HEK293T (cell line): ENCODE measurements around the gene C5orf58.

Source experiments
- CTCF ChIA-PET: fragments of 350-600 bp; formaldehyde crosslinking; extraction: SDS; loops from one replicate; lab custom pipeline; 2021; ENCODE audit warnings: antibody characterized with exemption, inconsistent platforms; lab: Yijun Ruan, JAX
- POLR2A ChIA-PET: fragments of 350-600 bp; formaldehyde crosslinking; extraction: SDS; loops from one replicate; lab custom pipeline; 2020; ENCODE audit warnings: antibody characterized with exemption, inconsistent platforms; lab: Yijun Ruan, JAX
- DNase-seq: peaks from one replicate; pipeline ENCODE4 v3.0.0; 2012; ENCODE audit warnings: mixed read lengths; ENCODE audit errors: extremely low spot score
- ARNT ChIP-seq: fragments of 450-650 bp; IDR thresholded peaks from 2 replicates; pipeline ENCODE4 v1.6.1; 2017; ENCODE audit warnings: mild to moderate bottlenecking
- BHLHE40 ChIP-seq: fragments of 450-650 bp; IDR thresholded peaks from 2 replicates; pipeline ENCODE4 v1.6.1; 2016; ENCODE audit warnings: mild to moderate bottlenecking, moderate library complexity, borderline replicate concordance
- CTBP1 ChIP-seq: fragments of 450-650 bp; IDR thresholded peaks from 2 replicates; pipeline ENCODE4 v1.6.1; 2016; ENCODE audit warnings: borderline replicate concordance
- ELF4 ChIP-seq: fragments of 450-650 bp; IDR thresholded peaks from 2 replicates; pipeline ENCODE4 v1.6.1; 2017; ENCODE audit warnings: antibody characterized with exemption
- FOXA1 ChIP-seq: fragments of 450-650 bp; IDR thresholded peaks from 2 replicates; pipeline ENCODE4 v1.6.1; 2016; ENCODE audit warnings: mild to moderate bottlenecking
- FOXK2 ChIP-seq: fragments of 450-650 bp; IDR thresholded peaks from 2 replicates; pipeline ENCODE4 v1.6.1; 2016; ENCODE audit warnings: mild to moderate bottlenecking
- FOXM1 ChIP-seq: fragments of 450-650 bp; IDR thresholded peaks from 2 replicates; pipeline ENCODE4 v1.6.1; 2017; ENCODE audit warnings: mild to moderate bottlenecking, borderline replicate concordance
- HDGF ChIP-seq: fragments of 450-650 bp; IDR thresholded peaks from 2 replicates; pipeline ENCODE4 v1.6.1; 2017; ENCODE audit warnings: antibody characterized with exemption, borderline replicate concordance
- L3MBTL2 ChIP-seq: fragments of 450-650 bp; conservative IDR thresholded peaks from 2 replicates; pipeline ENCODE4 v1.6.1; 2016; ENCODE audit warnings: mild to moderate bottlenecking
- LEF1 ChIP-seq: fragments of 450-650 bp; IDR thresholded peaks from 2 replicates; pipeline ENCODE4 v1.6.1; 2017; ENCODE audit warnings: mild to moderate bottlenecking, borderline replicate concordance
- NFRKB ChIP-seq: fragments of 450-650 bp; IDR thresholded peaks from 2 replicates; pipeline ENCODE4 v1.6.1; 2016; ENCODE audit warnings: mild to moderate bottlenecking, moderate library complexity
- SP1 ChIP-seq: fragments of 450-650 bp; IDR thresholded peaks from 2 replicates; pipeline ENCODE4 v1.6.1; 2017
- SUZ12 ChIP-seq: fragments of 450-650 bp; IDR thresholded peaks from 2 replicates; pipeline ENCODE4 v1.6.1; 2016; ENCODE audit warnings: mild to moderate bottlenecking
- TARDBP ChIP-seq: fragments of 450-650 bp; IDR thresholded peaks from 2 replicates; pipeline ENCODE4 v1.6.1; 2016
- ZNF384 ChIP-seq: fragments of 450-650 bp; IDR thresholded peaks from 2 replicates; pipeline ENCODE4 v1.6.1; 2016
- TF ChIP-seq, protein P1 (sequence below): fragments of 450-650 bp; IDR thresholded peaks from 2 replicates; pipeline ENCODE4 v1.6.1; 2016

Gene C5orf58

GRCh38 chr5:170252720-170253350 lies 20.1 kb downstream of the C5orf58 start:
- TF ChIP-seq LEF1, result no peak
- TF ChIP-seq HDGF, result no peak
- TF ChIP-seq CTBP1, result no peak
- TF ChIP-seq, protein P1, sequence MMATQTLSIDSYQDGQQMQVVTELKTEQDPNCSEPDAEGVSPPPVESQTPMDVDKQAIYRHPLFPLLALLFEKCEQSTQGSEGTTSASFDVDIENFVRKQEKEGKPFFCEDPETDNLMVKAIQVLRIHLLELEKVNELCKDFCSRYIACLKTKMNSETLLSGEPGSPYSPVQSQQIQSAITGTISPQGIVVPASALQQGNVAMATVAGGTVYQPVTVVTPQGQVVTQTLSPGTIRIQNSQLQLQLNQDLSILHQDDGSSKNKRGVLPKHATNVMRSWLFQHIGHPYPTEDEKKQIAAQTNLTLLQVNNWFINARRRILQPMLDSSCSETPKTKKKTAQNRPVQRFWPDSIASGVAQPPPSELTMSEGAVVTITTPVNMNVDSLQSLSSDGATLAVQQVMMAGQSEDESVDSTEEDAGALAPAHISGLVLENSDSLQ, result no peak
- no peak for TF ChIP-seq FOXM1
- TF ChIP-seq ZNF384, result no peak
- TF ChIP-seq SUZ12, result no peak
- no peak for TF ChIP-seq FOXK2
- no peak for TF ChIP-seq ARNT
- no peak for TF ChIP-seq TARDBP
- TF ChIP-seq ELF4, result no peak
- TF ChIP-seq FOXA1, result no peak
- no peak for TF ChIP-seq NFRKB
- no peak for TF ChIP-seq BHLHE40
- TF ChIP-seq SP1, result no peak
- TF ChIP-seq L3MBTL2, result no peak
- ChIA-PET CTCF (no interaction called here), POLR2A (no interaction called here)

DNA sequence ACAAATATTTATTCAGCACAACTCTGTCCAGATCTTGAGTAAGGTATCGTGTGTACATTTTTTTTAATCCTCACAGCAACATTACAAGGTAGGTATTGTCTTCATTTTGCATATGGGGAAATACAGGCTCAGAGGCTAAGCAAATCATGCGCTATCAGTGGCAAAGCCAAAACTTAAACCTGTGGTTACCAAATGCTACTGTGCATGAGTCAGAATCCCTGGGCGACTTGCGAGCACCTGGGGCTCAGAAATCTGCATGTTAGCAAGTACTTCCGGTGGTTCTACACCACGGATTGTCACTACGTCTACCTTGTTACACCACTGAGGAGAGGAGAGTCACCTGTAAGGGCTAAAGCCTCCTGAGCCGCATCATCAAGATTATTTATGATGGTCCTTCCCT lies 21.3 kb downstream of the C5orf58 start:
- POLR2A ChIA-PET, result no interaction called here
- DNase-seq, result no peak
- no peak for TF ChIP-seq FOXK2
- no peak for TF ChIP-seq LEF1
- no peak for TF ChIP-seq BHLHE40
- CTCF ChIA-PET, result interaction anchor here (0.6 kb wide), 1 partner anchor 65 kb away, joined by 3 read pairs; no protein-coding TSS in a partner anchor

More at GRCh38 chr5:170252720-170253350, 20.1 kb downstream of the C5orf58 start:
- DNase-seq, result no peak

- ChIA-PET POLR2A (no interaction called here), CTCF (interaction anchor here (0.7 kb wide), 1 partner anchor 10 kb away, joined by 6 read pairs; no protein-coding TSS in a partner anchor)
- TF ChIP-seq, protein P1, result no peak
- no peak for TF ChIP-seq TARDBP
- TF ChIP-seq ZNF384, result no peak
- TF ChIP-seq ELF4, result no peak
- TF ChIP-seq SP1, result no peak
- no peak for TF ChIP-seq L3MBTL2
- no peak for TF ChIP-seq ARNT
- no peak for TF ChIP-seq CTBP1
- TF ChIP-seq HDGF, result no peak
- no peak for TF ChIP-seq FOXM1
- TF ChIP-seq FOXA1, result no peak
- no peak for TF ChIP-seq SUZ12
- TF ChIP-seq FOXK2, result no peak
- TF ChIP-seq LEF1, result no peak
- no peak for TF ChIP-seq NFRKB
- no peak for TF ChIP-seq BHLHE40
- no peak for DNase-seq
Measured at GRCh38 chr5:170256571-170256970, 23.8 kb downstream of the C5orf58 start.

DNA sequence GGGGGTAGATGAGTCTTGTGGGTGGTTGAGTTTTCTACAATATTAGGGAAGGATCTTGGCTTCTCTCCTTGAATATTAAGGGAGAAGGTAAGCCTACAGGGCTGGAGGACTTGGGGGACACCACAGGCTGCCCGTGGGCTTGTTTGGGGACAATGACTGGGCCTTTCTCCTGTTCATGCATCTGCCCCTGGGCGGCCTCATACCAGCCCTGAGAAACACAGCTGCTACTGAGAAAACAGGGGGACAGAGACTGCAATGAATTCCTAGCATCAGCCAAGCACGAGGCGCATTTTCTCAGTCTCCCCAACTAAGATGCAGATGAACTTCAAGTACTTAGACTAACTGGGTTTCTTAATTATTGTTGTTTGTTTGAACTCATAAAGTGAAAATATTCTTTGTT lies 24.6 kb downstream of the C5orf58 start:
- no peak for DNase-seq
- ChIA-PET CTCF (no interaction called here), POLR2A (no interaction called here)
- TF ChIP-seq CTBP1 (no peak), BHLHE40 (no peak), NFRKB (no peak), SUZ12 (no peak), ARNT (no peak), LEF1 (no peak), SP1 (no peak), FOXK2 (no peak), FOXA1 (no peak), ELF4 (no peak), L3MBTL2 (no peak)
- TF ChIP-seq, protein P1, result no peak

DNA sequence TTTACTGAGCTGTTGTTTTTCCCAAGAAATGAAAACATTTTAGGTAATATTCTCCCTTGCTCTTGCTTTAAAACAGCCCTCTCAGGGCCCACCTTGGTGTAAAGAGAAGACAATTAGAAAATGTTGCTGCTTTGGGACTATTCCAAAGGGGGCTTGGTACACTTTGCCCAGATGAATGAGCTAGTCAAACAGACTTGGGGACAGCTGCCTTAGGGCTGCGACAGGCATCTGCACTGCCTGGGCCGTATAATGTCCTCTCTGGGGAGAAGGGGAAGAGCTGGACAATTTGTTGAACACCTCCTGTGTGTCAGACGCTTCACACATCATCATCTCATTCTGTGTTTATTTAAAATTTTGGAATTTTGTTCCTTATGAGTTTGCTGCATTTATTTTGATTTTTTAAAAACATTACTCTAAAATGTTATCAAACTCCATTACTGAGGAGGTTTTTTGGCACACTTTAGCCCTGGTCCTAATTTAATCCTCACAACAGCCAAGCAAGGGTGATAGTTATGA lies 28.8 kb downstream of the C5orf58 start:
- TF ChIP-seq FOXA1, result no peak
- ChIA-PET CTCF (interaction anchor here (0.9 to 1.2 kb wide), 2 partner anchors 14 to 36 kb away, joined by 3 read pairs; no protein-coding TSS in a partner anchor), POLR2A (no interaction called here)
- DNase-seq, result no peak

DNA sequence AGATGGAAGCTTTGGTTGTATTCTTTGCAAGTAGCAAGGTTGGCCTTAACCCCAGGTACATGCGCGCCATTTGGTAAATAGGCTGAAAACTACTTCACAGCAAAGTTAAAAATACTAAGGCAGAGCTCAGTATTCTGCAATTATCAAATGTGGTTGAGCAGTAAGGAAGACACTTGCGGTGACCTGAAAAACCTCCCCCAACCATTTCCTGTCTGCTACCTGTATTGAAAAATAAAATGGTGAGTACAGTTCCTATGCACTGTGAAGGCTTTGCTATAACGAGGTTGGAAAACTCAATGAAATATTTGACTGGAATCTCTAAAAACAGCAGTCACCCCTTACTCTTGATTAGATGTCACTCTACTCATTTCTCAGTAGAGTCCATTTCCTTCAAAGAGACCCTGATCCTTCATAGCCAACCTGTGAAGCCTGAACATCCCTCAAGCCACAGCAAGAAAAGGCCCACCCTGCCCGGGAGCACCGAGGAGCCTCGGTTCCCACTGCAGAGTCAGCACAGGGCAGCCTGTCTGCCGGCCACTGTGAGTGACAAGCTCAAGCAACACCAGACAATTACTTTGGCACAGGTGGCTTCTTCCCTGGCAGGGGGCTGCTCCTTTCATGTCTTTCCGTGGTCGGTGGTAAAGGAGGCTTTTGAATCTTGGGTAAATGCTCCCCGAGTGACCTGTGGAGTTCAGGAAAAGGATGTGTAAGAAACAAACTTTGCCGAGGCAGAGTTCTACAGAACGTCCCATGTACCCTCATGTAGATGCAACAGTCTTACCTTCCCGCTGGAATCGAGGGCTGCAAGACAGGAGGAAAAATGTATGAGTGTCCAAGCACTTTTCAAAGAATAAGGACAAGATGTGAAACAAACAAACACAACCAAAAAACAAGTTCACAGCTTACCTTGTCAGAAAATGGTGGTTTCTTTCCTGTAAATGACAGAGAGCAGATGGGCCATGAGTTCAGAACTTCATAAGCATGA lies 29.6 kb downstream of the C5orf58 start:
- CTCF ChIA-PET, result interaction anchor here (0.9 kb wide), 1 partner anchor 14 kb away, joined by 3 read pairs; no protein-coding TSS in a partner anchor
- no peak for DNase-seq
- POLR2A ChIA-PET, result no interaction called here
- TF ChIP-seq FOXA1 (no peak), ARNT (no peak)
